Measurements from ENCODE around the gene PRKAR2B.

PRKAR2B gene

GRCh38 chr7:107057474-107057833 is 12.9 kb downstream of the PRKAR2B start:
- TF ChIP-seq, protein P1, sequence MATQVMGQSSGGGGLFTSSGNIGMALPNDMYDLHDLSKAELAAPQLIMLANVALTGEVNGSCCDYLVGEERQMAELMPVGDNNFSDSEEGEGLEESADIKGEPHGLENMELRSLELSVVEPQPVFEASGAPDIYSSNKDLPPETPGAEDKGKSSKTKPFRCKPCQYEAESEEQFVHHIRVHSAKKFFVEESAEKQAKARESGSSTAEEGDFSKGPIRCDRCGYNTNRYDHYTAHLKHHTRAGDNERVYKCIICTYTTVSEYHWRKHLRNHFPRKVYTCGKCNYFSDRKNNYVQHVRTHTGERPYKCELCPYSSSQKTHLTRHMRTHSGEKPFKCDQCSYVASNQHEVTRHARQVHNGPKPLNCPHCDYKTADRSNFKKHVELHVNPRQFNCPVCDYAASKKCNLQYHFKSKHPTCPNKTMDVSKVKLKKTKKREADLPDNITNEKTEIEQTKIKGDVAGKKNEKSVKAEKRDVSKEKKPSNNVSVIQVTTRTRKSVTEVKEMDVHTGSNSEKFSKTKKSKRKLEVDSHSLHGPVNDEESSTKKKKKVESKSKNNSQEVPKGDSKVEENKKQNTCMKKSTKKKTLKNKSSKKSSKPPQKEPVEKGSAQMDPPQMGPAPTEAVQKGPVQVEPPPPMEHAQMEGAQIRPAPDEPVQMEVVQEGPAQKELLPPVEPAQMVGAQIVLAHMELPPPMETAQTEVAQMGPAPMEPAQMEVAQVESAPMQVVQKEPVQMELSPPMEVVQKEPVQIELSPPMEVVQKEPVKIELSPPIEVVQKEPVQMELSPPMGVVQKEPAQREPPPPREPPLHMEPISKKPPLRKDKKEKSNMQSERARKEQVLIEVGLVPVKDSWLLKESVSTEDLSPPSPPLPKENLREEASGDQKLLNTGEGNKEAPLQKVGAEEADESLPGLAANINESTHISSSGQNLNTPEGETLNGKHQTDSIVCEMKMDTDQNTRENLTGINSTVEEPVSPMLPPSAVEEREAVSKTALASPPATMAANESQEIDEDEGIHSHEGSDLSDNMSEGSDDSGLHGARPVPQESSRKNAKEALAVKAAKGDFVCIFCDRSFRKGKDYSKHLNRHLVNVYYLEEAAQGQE (IDR thresholded peaks at IDR 0.05; ENCODE audit: insufficient read depth in 1 of 2, low read depth in 2 of 2, low read length in 2 of 2), result no peak
- TF ChIP-seq TAF1 (IDR thresholded peaks at IDR 0.05; ENCODE audit: borderline replicate concordance, insufficient read depth, low read length), result no peak
- TF ChIP-seq POLR2AphosphoS5 (IDR thresholded peaks at IDR 0.05; ENCODE audit: low read depth, low read length), result no peak
- no peak for TF ChIP-seq SIN3A (IDR thresholded peaks at IDR 0.05; ENCODE audit: borderline replicate concordance, insufficient read depth, low read length)

- TF ChIP-seq FOXP2 (optimal IDR thresholded peaks at IDR 0.05; ENCODE audit: borderline replicate concordance, extremely low read depth, extremely low read length, insufficient read depth) (no peak), POLR2AphosphoS5 (IDR thresholded peaks at IDR 0.05; ENCODE audit: low read depth, low read length) (no peak)
Observed at GRCh38 chr7:107059468-107059867, 15.0 kb downstream of the PRKAR2B start.

GRCh38 chr7:107063245-107064120 is 19.0 kb downstream of the PRKAR2B start:
- TF ChIP-seq TAF1 (IDR thresholded peaks at IDR 0.05; ENCODE audit: borderline replicate concordance, insufficient read depth, low read length), result no peak
- no peak for TF ChIP-seq FOXP2 (optimal IDR thresholded peaks at IDR 0.05; ENCODE audit: borderline replicate concordance, extremely low read depth, extremely low read length, insufficient read depth)
- TF ChIP-seq SIN3A (IDR thresholded peaks at IDR 0.05; ENCODE audit: borderline replicate concordance, insufficient read depth, low read length), result no peak
- TF ChIP-seq, protein P1 (IDR thresholded peaks at IDR 0.05; ENCODE audit: insufficient read depth in 1 of 2, low read depth in 2 of 2, low read length in 2 of 2), result no peak
- no peak for TF ChIP-seq POLR2AphosphoS5 (IDR thresholded peaks at IDR 0.05; ENCODE audit: low read depth, low read length)

- TF ChIP-seq FOXP2 (optimal IDR thresholded peaks at IDR 0.05; ENCODE audit: borderline replicate concordance, extremely low read depth, extremely low read length, insufficient read depth), result no peak
- TF ChIP-seq POLR2AphosphoS5 (IDR thresholded peaks at IDR 0.05; ENCODE audit: low read depth, low read length), result no peak
- TF ChIP-seq, protein P1 (IDR thresholded peaks at IDR 0.05; ENCODE audit: insufficient read depth in 1 of 2, low read depth in 2 of 2, low read length in 2 of 2), result no peak
- TF ChIP-seq SIN3A (IDR thresholded peaks at IDR 0.05; ENCODE audit: borderline replicate concordance, insufficient read depth, low read length), result no peak
- no peak for TF ChIP-seq TAF1 (IDR thresholded peaks at IDR 0.05; ENCODE audit: borderline replicate concordance, insufficient read depth, low read length)
Observed at GRCh38 chr7:107064255-107064654, 19.8 kb downstream of the PRKAR2B start.

- no peak for TF ChIP-seq FOXP2 (optimal IDR thresholded peaks at IDR 0.05; ENCODE audit: borderline replicate concordance, extremely low read depth, extremely low read length, insufficient read depth)
- TF ChIP-seq, protein P1 (IDR thresholded peaks at IDR 0.05; ENCODE audit: insufficient read depth in 1 of 2, low read depth in 2 of 2, low read length in 2 of 2), result no peak
Observed at GRCh38 chr7:107065929-107066247, 21.4 kb downstream of the PRKAR2B start.

Data from PFSK-1 (cell line).